NCI-H1694 (cell line): ENCODE results near the gene P4HA2.

Source experiments
- DNase-seq: peaks from one replicate; lab custom pipeline; 2025; lab: John Stamatoyannopoulos, UW

P4HA2 gene

DNA sequence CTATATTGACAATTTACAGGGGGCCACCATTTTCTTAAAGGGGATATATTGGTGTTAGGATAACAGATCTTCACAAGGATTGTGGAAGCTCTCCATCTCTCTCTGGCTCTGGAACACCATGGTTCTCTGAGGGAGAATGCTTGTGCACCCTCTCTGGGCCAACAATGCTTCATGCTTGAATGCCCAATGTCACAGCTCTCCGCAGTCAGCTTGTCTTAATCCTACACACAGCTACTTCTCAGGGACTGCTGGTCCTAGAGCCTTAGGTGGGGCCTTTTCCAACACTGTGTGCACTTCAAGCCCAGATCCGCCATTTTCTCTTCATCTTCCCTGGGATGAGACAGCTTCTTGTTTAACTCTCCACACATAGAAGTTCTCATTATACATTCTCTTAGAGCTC lies 22.9 kb upstream of the P4HA2 start:
- DNase-seq, result no peak

GRCh38 chr5:132246806-132247205 lies 19.2 kb upstream of the P4HA2 start:
- DNase-seq, result no peak

GRCh38 chr5:132245593-132245992 lies 17.9 kb upstream of the P4HA2 start:
- no peak for DNase-seq

DNA sequence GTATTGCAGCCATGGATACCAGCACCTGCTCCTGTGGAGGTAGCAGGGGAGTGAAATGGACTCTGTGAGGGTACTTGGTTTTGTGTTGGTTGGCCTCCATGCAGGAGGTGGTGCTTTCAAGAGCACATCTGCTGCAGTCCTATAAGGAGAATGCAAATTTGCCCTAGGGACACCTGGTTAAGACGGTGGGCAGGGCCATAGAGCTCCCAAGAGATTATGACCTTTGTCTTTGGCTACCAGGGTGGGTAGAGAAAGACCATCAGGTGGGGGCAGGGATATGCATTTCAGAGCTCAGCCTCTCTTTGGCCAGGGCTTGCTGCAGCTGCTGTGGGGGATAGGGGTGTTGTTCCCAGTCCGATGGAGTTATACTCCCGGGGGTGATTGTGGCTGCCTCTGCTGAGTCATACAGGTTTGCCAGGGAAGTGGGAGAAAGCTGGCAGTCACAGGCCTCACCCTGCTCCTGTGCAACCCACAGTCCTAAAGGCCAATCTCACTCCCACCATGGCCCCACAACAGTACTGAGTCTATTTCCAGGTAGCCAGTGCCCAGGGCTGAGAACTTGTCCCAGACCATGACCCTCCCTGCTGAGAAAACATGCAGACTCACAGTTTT lies 15.8 kb upstream of the P4HA2 start:
- DNase-seq, result no peak

DNA sequence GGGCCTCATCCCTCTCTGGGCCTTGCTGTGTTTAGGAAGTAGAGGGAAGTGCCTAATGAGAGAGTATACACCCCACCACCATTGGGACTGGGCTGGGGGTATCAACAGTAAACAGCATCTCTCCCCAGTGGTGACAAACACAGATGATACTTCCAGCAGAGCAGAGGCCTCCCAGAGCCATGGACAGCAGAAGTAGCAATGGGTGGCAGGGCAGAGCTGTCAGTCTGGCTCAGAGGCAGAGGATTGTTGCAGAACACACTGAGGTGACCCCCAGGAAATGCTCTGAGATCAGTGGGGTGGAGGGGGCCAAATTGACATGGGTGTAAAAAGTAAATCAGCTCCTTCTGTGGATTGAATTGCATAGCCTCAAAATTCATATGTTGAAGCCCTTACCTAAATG lies 12.1 kb upstream of the P4HA2 start:
- no peak for DNase-seq

DNA sequence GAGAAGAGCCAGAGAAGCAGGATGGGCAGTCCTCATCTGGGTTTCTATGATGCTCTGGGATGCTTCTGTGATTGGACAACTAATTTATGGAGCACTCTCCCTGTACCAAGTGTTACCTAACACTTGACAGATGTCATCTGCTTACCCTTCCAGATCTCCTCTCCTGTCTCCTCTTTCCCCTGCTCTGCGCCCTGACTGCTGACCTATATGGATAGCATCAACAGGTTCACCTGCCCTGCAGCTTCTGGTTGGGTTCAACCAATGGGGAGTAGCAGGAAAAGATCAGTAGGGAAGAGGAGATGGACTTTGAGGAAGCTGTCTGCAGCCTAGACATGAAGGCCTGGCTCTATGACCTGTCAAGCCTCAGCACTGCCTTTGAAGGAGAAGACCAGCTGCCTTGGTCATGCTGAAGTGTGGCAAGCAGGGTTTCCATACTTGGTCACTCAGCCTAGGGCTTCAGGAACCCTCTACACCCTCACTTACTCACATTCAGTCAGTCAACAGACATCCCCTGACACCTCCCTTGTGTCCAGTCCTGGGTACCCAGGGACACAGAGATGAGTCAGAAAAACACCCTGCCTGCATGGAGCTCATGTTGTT lies 11.3 kb upstream of the P4HA2 start:
- no peak for DNase-seq

GRCh38 chr5:132238169-132238744 lies 10.6 kb upstream of the P4HA2 start:
- DNase-seq, result peak; percentile 29

- DNase-seq, result no peak
Measured at GRCh38 chr5:132237670-132238069, 10.0 kb upstream of the P4HA2 start.

- DNase-seq, result no peak
Measured at GRCh38 chr5:132237141-132237540, 9.5 kb upstream of the P4HA2 start.

DNA sequence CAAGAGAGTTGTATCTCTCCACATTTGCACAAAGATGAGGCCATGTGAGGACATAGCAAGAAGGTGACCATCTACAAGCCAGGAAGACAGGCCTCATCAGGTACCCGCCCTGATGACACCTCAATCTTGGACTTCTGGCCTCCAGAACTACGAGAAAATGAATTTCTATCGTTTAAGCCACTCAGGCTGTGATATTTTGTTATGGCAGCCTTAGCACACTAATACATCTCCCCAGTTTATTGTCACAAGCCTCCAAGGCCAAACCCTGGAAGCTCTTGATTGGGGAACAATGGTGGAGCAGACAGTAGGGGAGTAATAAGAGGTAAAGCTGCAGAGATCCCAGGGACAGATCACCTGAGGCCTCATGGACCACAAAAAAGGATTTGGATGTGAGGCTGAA lies 7.7 kb upstream of the P4HA2 start:
- no peak for DNase-seq

DNA sequence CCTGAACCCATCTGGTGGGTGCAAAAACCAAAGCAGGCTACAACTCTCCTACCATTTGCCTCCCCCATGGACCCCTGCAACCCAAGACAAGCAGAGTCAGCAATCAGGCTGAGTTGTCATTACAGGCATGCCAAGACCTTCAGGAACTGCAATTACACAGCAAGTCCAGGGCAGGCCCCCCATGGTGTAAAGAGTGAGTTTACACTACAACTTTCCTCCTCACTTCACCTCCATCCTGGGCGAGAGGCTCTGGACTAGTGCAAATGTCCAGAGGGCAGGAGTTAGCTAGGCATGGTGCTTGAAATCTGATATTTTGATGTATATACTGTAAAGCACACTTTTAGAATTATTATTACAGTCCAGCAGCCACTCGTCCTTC lies 7.0 kb upstream of the P4HA2 start:
- DNase-seq, result no peak

DNA sequence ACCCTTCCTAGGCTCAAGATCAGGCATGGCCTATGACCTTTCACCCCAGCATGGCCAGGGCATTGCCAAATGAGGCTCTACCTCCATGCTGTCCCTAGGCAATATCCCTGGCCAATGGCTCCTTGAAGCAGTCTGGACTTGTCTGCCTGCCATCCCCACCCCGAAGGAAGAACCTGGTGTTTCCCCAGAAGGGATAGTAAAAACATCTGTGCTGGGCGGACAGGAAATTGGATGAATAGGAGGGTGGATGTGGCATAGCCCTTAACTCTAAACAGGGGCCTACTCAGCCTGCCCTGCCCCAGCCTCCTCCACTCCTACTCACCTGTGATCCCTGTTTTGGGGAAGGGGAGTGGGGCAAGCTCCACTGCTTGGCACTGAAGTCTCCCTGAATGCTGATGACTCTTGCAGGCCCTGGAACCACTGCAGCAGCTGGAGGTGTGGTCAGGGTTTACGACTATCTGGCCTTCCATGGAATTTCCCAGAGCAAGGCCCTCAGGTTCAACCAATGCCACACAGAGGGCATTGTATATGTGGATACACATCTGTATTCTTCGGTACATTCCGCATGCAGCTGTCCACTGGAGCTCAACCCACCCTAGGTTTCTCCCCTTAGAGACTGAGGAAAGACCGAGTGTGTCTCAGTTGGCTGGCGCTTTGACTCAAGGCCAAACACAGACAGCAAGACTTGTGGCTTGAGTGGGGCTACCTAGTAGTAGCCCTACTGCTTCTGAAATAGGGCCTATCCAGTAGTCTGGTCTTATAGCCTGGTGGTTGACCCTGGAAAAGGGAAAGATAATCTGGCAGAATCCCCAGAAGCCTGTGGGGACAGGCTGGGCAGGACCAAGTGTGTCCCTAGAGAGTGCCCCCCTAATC lies 6.4 kb upstream of the P4HA2 start:
- DNase-seq, result no peak

DNA sequence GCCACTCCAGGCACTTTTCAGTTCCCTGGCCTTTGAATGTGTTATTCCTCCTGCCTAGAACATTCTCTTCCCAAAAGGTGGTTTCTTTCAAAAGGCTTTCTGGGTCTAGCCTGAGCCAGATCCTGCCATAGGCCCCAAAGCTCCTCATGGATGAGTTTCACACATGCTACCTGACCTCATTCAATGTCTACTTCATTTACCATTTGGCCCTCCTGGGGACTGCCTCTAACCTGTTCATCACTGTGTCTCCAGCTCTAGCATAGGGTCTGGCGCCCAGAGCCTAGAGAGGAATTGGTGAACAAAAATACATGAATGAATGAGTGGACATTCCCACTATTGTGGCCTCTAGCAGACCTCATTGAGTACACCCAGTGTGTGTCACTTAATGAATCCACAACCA lies 5.4 kb upstream of the P4HA2 start:
- no peak for DNase-seq

GRCh38 chr5:132232465-132232864 lies 4.8 kb upstream of the P4HA2 start:
- DNase-seq, result no peak

DNA sequence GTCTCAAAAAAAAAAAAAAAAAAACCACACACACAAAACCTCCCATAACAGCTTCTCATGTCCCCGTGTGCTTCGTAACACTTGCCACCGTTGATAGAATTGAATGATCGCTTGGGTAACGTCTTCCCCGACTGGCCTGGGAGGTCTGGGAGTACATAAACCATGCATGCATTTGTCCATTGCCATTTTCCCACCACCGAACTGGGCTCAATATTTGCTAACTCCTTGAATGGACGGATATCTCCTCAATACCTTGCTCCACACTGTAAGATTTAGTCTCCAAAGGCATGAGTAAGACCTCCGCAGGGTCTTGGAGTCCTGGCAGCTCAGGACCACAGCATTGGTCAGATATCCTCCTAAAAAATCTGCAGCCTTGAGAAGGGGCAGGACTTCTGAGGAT lies 3.2 kb upstream of the P4HA2 start:
- no peak for DNase-seq

- DNase-seq, result no peak
Measured at GRCh38 chr5:132229236-132229635, 1.6 kb upstream of the P4HA2 start.

DNA sequence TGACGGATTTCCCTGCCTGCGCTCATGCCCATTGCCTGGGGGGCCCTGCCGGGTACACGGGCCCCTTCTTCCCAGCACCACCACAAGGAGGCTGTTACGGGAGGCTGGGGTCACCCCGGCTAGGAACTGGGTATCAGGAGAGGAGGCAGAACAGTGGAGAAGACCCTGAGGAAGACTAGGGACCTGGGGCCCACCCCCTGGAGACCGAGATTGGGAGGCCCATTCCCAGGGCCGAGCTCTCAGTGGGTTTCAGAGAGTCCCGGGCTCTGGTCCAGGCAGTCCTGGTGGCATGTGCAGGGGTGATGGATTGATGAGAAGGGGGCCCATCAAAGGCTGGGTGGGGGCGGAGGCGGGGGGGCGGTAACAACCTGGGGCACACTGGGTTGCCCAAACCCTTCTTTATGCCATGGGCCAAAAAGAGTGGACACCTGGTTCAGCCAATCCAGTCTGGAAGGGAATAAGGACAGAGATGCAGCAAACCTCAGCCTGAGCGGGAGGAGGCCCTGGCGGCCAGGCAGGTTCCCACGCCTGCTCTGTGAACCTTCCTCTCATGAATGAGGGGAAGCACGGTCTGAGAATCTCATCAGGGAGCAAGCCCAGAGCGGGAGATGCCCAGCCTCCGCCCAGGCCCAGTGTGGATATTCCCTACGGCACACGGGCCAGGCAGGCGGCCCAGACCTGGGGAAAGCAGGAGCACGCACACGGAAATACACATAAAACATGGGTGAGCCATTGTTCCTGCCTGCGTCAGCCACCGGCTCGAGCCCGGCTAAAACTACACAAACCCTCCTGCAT lies 785 bp upstream of the P4HA2 start:
- DNase-seq, result no peak

GRCh38 chr5:132227235-132227484 lies 493 bp downstream of the P4HA2 start:
- no peak for DNase-seq

GRCh38 chr5:132226516-132227234 lies 978 bp downstream of the P4HA2 start:
- no peak for DNase-seq

GRCh38 chr5:132225165-132226032 lies 2.3 kb downstream of the P4HA2 start:
- DNase-seq, result no peak

GRCh38 chr5:132224716-132225115 lies 2.9 kb downstream of the P4HA2 start:
- no peak for DNase-seq
